DMS153 treated with DMSO at 0.1 percent for 48 hours (cell line): ENCODE results near the gene DAAM1.

Experiments used
- DNase-seq: peaks from one replicate; lab custom pipeline; 2025; ENCODE audit not compliant: unreplicated experiment; lab: John Stamatoyannopoulos, UW

The DAAM1 gene

GRCh38 chr14:59253527-59253926 is 65.1 kb downstream of the DAAM1 start:
- DNase-seq = no peak

GRCh38 chr14:59254146-59254910 is 65.9 kb downstream of the DAAM1 start:
- no peak for DNase-seq

DNA sequence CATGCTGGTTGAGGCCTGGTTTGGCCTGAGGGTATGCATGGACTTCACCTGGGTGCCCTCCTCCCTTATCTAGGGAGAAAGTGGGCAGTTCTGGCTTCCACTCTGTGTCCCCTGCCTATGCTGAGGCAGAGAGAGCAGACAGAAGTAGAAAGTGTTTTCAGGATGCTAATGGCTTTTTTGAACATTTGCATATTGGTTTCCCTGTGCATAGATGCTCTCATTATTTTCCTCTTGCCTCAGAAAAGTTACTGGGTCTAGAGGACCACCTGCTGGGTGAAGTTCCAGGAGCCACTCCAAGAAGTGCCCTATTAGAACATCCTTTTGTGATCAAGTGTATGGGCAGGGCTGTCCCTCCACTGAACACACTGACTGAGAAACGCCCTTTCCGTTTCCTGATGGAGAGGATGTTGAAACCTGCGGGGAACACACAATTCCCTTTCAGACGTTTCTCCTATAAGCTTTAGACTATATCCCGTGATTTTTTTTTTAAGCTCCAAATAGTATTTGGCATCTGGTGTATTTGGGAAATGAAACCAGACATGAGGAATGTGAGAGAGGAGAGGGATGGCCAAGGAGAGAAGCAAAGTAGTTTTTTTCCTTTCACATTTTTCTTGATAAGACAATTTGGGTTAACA is 66.6 kb downstream of the DAAM1 start:
- DNase-seq = no peak

- DNase-seq = no peak
These were observed 67.9 kb downstream of the DAAM1 start for GRCh38 chr14:59256331-59256730.

DNA sequence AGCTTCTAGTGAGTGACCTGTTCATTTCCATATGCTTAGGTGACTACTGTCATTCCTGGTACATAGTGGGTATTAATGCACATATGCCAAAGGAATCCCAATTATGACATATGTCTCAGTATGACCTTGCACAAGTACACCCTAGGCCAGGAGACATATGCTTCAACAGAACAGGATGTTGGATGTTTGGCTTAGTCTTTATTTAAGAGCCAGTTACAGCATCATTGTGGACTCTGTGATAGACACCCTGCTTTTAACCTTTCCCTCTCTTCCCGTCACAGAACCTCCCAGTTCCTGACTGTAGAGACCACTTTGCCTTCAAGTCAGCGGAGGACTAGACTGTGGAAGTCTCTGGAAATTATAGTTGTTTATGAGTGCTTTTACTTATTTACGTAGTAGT is 72.9 kb downstream of the DAAM1 start:
- no peak for DNase-seq

GRCh38 chr14:59262717-59263454 is 74.4 kb downstream of the DAAM1 start:
- DNase-seq = peak; percentile 70

- DNase-seq = no peak
These were observed 77.3 kb downstream of the DAAM1 start for GRCh38 chr14:59265808-59266207.

DNA sequence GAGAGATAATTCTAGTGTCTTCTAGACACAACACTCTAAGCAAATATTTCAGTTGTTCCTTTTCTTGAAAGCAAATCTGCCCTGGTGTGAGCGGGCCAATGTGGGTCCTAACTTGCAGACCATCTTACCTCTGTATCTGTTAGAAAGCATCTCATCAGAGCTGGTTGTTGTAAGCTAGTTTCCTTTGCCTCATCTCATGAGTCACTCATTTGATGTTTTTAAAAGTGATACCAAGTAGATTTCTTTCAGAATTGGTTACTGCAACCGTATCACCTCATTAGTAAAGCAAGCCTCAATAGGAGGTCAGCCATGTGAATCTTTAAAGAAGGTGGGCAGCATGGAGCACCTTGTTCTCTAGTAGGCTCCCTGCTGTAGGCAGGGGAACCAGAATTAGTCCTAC is 78.6 kb downstream of the DAAM1 start:
- DNase-seq = no peak

- DNase-seq = no peak
These were observed 79.5 kb downstream of the DAAM1 start for GRCh38 chr14:59268011-59268410.

DNA sequence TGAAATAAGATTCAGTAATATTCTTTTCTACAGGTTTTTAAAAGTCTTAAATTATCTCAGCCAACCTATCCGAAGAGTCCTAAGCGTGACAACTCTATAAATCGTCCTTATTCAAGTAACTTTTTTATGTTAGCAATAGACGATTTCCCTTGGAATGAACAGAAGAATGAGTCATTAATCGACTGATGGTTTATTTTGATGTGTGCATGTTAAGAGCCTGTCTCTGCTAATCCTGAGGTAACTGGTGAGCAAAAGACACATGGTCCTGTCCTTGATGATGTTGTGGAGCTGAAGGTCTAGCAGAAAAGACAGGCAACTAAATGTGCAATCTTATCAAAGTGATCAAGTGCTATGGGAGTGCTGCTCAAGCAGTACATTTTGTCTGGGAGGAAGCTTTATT is 80.4 kb downstream of the DAAM1 start:
- no peak for DNase-seq

DNA sequence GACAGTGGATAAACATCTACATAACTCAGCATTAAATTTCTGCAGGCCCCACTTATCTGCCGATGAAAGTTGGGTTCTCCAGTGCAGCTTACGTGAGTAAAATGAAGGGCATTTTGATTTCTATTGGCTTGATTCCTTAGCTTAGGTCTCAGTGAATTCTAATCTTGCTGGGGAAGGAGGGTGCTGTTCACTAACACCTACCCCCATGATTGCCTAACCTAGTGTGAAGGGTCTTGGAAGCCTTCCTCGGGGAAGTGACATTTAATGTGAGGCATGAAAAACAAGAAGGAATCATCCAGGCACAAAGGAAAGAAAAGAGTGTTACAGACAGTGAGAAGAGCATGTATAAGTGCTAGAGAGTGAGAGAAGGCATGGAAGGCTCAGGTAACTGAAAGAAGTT is 81.0 kb downstream of the DAAM1 start:
- no peak for DNase-seq

- DNase-seq = no peak
These were observed 82.8 kb downstream of the DAAM1 start for GRCh38 chr14:59271256-59271655.

DNA sequence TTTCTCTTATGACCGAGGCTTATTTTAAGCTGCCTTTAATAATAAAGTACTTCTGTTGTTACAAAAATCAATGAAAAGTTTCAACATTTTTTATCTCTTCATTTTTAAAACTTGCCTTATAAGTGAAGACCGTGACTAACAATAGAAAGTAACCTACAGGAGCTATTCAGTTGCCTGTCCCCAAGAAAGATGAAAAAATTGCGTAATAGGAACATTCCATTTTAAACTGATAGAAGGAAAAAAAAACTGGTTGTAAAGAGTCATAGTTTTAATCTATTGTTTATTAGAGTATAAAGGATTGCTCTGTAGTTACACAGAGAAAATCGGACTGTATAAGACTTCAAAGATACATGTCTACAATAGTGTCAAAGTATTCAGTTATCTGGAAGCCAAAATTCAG is 83.3 kb downstream of the DAAM1 start:
- DNase-seq = no peak

DNA sequence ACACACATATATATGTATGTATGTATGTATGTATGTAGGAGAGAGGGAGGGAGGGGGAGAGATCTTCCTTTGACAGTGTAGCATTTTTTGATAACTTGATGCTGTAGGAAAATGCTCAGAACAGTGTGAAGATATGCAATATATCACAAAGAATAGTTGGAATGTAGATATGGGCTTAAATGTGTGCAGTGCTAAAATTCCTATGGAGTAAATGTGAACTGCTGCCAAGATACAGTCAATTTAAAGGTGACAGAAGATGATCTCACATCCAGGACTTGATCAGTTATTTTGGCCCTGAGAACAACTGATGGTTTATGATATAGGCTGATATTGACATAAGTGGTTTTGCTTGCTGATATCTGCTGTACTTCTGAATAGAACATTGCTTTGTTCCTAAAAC is 84.2 kb downstream of the DAAM1 start:
- no peak for DNase-seq

DNA sequence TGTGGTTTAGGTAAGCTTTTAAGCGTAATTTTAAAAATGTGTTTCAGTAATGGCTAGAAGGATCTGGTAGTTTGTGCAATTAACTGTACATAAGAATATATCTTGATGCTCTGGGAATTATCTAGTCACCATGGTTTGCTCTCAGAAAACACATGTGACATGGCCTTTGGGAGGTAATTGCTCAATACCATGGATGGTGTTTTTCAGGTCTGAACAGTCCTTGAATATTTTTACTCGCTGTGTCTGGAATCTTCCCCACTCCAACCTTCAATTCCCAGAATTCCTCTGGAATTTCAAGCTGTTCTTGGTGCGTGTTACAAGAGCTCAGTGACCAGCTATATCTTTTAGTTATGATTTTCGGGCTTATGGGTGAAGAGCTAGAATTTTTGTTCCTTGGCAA is 85.3 kb downstream of the DAAM1 start:
- DNase-seq = no peak

- DNase-seq = no peak
These were observed 86.5 kb downstream of the DAAM1 start for GRCh38 chr14:59274991-59275391.

- no peak for DNase-seq
These were observed 87.2 kb downstream of the DAAM1 start for GRCh38 chr14:59275668-59276067.

DNA sequence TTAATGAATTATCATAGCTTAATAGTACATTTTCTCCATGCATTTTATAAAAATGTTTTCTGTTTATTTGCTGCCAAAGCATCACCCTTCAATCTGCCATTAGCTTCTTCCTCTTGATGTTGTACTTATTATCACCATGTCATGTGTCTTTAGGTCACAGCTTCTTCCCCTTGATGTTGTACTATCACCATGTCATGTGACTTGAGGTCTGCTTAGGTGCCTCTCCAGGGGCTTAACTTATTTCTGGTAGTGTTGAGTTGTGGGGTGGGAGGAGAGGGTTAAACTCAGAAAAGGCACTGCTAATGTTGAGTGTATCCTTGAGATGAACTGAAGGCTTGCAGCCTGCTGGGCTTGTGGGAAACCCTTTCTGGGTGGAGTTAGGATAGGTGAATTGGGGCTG is 87.8 kb downstream of the DAAM1 start:
- no peak for DNase-seq

- DNase-seq = no peak
These were observed 89.2 kb downstream of the DAAM1 start for GRCh38 chr14:59277659-59278058.

GRCh38 chr14:59278111-59278510 is 89.6 kb downstream of the DAAM1 start:
- no peak for DNase-seq

DNA sequence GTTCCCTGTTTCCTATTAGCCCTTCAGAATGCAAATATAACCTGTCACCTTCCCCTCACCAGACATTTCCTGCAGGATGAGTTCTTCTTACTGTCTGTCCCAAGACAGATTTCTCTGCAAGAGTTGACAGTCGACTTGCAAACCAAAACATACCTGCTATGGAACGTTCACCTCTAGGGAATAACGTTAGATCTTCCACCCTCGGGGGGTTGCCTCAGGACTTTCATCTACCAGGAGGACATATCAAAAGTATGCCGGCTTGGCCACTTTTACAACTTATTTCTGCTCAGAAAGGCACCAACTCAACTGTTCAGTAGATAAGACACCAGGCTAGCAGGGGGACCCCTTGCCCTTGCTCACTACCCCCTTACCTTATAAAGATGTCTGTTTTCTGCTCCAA is 92.5 kb downstream of the DAAM1 start:
- DNase-seq = no peak
